Hematopoietic multipotent progenitor cell treated with erythropoietin and hydrocortisone succinate and interleukin-3 and kit ligand, for 4 days (in vitro differentiated cells): ENCODE data around the gene TNS1.
A peak's percentile ranks its signal among the peaks of the same experiment; 100 is the strongest.

Experiments
- DNase-seq: peaks from one replicate; pipeline ENCODE4 v3.0.0-alpha.2; 2015

TNS1 gene

GRCh38 chr2:217839750-217840107, 163.1 kb downstream of the TNS1 start:
- no peak for DNase-seq

GRCh38 chr2:217839073-217839749, 163.6 kb downstream of the TNS1 start:
- DNase-seq = no peak

GRCh38 chr2:217838409-217838831, 164.4 kb downstream of the TNS1 start:
- no peak for DNase-seq

- no peak for DNase-seq
Observed at GRCh38 chr2:217837530-217837929, 165.3 kb downstream of the TNS1 start.

- peak; percentile 71 for DNase-seq
Observed at GRCh38 chr2:217836901-217837491, 165.8 kb downstream of the TNS1 start.

GRCh38 chr2:217835931-217836891, 166.6 kb downstream of the TNS1 start:
- DNase-seq = no peak

- no peak for DNase-seq
Observed at GRCh38 chr2:217834744-217835513, 167.9 kb downstream of the TNS1 start.

- DNase-seq = no peak
Observed at GRCh38 chr2:217834057-217834620, 168.7 kb downstream of the TNS1 start.

GRCh38 chr2:217833439-217833838, 169.4 kb downstream of the TNS1 start:
- DNase-seq = no peak

GRCh38 chr2:217832987-217833386, 169.8 kb downstream of the TNS1 start:
- DNase-seq = no peak

GRCh38 chr2:217832115-217832514, 170.7 kb downstream of the TNS1 start:
- no peak for DNase-seq

GRCh38 chr2:217831306-217831705, 171.5 kb downstream of the TNS1 start:
- DNase-seq = no peak

- DNase-seq = no peak
Observed at GRCh38 chr2:217830807-217831206, 172.0 kb downstream of the TNS1 start.

GRCh38 chr2:217830061-217830460, 172.7 kb downstream of the TNS1 start:
- no peak for DNase-seq

- DNase-seq = no peak
Observed at GRCh38 chr2:217829420-217829819, 173.4 kb downstream of the TNS1 start.

GRCh38 chr2:217828336-217828735, 174.5 kb downstream of the TNS1 start:
- DNase-seq = no peak

- peak; percentile 95 for DNase-seq
Observed at GRCh38 chr2:217827430-217828201, 175.2 kb downstream of the TNS1 start.

- no peak for DNase-seq
Observed at GRCh38 chr2:217826991-217827390, 175.8 kb downstream of the TNS1 start.

GRCh38 chr2:217826520-217826919, 176.3 kb downstream of the TNS1 start:
- DNase-seq = no peak

GRCh38 chr2:217825469-217826235, 177.1 kb downstream of the TNS1 start:
- no peak for DNase-seq

GRCh38 chr2:217824223-217824622, 178.6 kb downstream of the TNS1 start:
- DNase-seq = no peak
